B cell (primary cell): ENCODE measurements around the gene SPSB1. TPM values are rescaled to one million over a fixed set of nuclear protein-coding genes. Genes with fewer than 3 reads are reported as not detected.

Experiments
- ATAC-seq: fragments of 200-7000 bp; cut with Tn5 transposase; one replicate; pipeline ENCODE4 v1.10.0; 2021; ENCODE audit warnings: low read depth, mild to moderate bottlenecking, moderate number of reproducible peaks, moderate library complexity
- CTCF ChIA-PET: fragments of 350-600 bp; sonication (Branson Sonifier 250); formaldehyde crosslinking; loops from one replicate; lab custom pipeline; 2021; ENCODE audit warnings: antibody characterized with exemption, inconsistent platforms; lab: Charles Lee
- POLR2A ChIA-PET: fragments of 350-600 bp; sonication (Branson Sonifier 250); formaldehyde crosslinking; loops from one replicate; lab custom pipeline; 2021; ENCODE audit warnings: antibody characterized with exemption; lab: Charles Lee
- DNase-seq: peaks from one replicate; pipeline ENCODE4 v3.0.0; 2013
- H2AFZ ChIP-seq: 2 replicates; pipeline ENCODE4 v1.6.1; 2012; ENCODE audit warnings: mild to moderate bottlenecking, low read depth, low read length; ENCODE audit not compliant: insufficient read depth, poor library complexity, severe bottlenecking
- H3K27ac ChIP-seq, 2 donors: 1 replicate in 1 of 2; 2 replicates in 1 of 2; pipeline ENCODE4 v1.5.1; 2012 to 2013; ENCODE audit warnings: low read length in 2 of 2, mild to moderate bottlenecking in 2 of 2, moderate library complexity in 1 of 2
- H3K27me3 ChIP-seq, 4 experiments: fragments of 200-600 bp in 1 of 4; sonication (generic) in 1 of 4; replicated peaks in 1 of 4; 1 replicate in 2 of 4; 2 replicates in 2 of 4; pipeline versions ENCODE4 v1.6.1 to v1.7.0; 2013 to 2016; ENCODE audit warnings: low read length in 3 of 4, mild to moderate bottlenecking in 2 of 4, mixed read lengths in 1 of 4, moderate library complexity in 1 of 4; ENCODE audit not compliant: insufficient read depth in 4 of 4, control insufficient read depth in 3 of 4; ENCODE audit errors: control extremely low read depth in 1 of 4
- H3K36me3 ChIP-seq, 2 experiments: replicated peaks in 1 of 2; 1 replicate in 1 of 2; 2 replicates in 1 of 2; pipeline versions ENCODE4 v1.6.1 to v1.7.1; 2013; ENCODE audit warnings: low read length in 1 of 2; ENCODE audit not compliant: insufficient read depth in 2 of 2, control insufficient read depth in 1 of 2; ENCODE audit errors: control extremely low read depth in 1 of 2, extremely low read depth in 1 of 2
- H3K4me1 ChIP-seq, 2 donors: fragments of 200-600 bp in 1 of 2; sonication (generic) in 1 of 2; 1 replicate in 1 of 2; 2 replicates in 1 of 2; pipeline versions ENCODE4 v1.5.1 to v1.6.1; 2013 to 2017; ENCODE audit warnings: low read length in 2 of 2; ENCODE audit not compliant: control insufficient read depth in 2 of 2, insufficient read depth in 2 of 2
- H3K4me2 ChIP-seq: replicated peaks from 2 replicates; pipeline ENCODE3; 2012; ENCODE audit warnings: mild to moderate bottlenecking, low read depth, low read length; ENCODE audit not compliant: poor library complexity, severe bottlenecking
- H3K4me3 ChIP-seq, 5 experiments: fragments of 200-600 bp in 1 of 5; sonication (generic) in 1 of 5; 1 replicate in 3 of 5; 2 replicates in 2 of 5; pipeline versions ENCODE4 v1.5.1 to v1.7.0; 2011 to 2016; ENCODE audit warnings: low read length in 4 of 5, mild to moderate bottlenecking in 4 of 5, low read depth in 2 of 5, control low read depth in 1 of 5, moderate library complexity in 1 of 5; ENCODE audit not compliant: insufficient read depth in 1 of 5; ENCODE audit errors: control extremely low read depth in 1 of 5, extremely low read depth in 1 of 5
- H3K79me2 ChIP-seq: fragments of 200-600 bp; sonication (generic); one replicate; pipeline ENCODE4 v1.6.0; 2016; ENCODE audit warnings: low read length; ENCODE audit not compliant: control insufficient read depth, insufficient read depth
- H3K9ac ChIP-seq: fragments of 200-600 bp; sonication (generic); 2 replicates; pipeline ENCODE4 v1.6.1; 2017; ENCODE audit warnings: mild to moderate bottlenecking, low read length, moderate library complexity
- H3K9me3 ChIP-seq, 3 donors: one replicate each; pipeline versions ENCODE4 v1.6.1 to v1.7.1; 2013; ENCODE audit warnings: low read length in 2 of 3; ENCODE audit not compliant: control insufficient read depth in 2 of 3, insufficient read depth in 1 of 3; ENCODE audit errors: control extremely low read depth in 1 of 3
- H4K20me1 ChIP-seq: 2 replicates; pipeline ENCODE4 v1.6.0; 2012; ENCODE audit warnings: mild to moderate bottlenecking, low read length; ENCODE audit not compliant: insufficient read depth, control insufficient read depth, poor library complexity, severe bottlenecking
- H3K27ac Mint-ChIP-seq: one replicate; pipeline ENCODE4 v1.8.0; 2021; ENCODE audit warnings: mixed read lengths
- H3K27me3 Mint-ChIP-seq: one replicate; pipeline ENCODE4 v1.8.0; 2021; ENCODE audit warnings: mixed read lengths
- H3K4me1 Mint-ChIP-seq: one replicate; pipeline ENCODE4 v1.8.0; 2021; ENCODE audit warnings: mixed read lengths
- H3K4me3 Mint-ChIP-seq: one replicate; pipeline ENCODE4 v1.8.0; 2021; ENCODE audit warnings: mixed read lengths
- H3K9me3 Mint-ChIP-seq: one replicate; pipeline ENCODE4 v1.8.0; 2022; ENCODE audit warnings: mixed read lengths; ENCODE audit not compliant: insufficient read depth
- CTCF ChIP-seq: fragments of 200-600 bp; IDR thresholded peaks from one replicate; pipeline ENCODE4 v1.8.0; 2022; ENCODE audit warnings: antibody characterized with exemption, mild to moderate bottlenecking
- EZH2 ChIP-seq: IDR thresholded peaks from 2 replicates; pipeline ENCODE4 v1.6.1; 2012; ENCODE audit warnings: borderline replicate concordance, low read depth, mild to moderate bottlenecking, moderate library complexity, low read length; ENCODE audit not compliant: insufficient read depth, poor library complexity, severe bottlenecking
- WGBS: methylation state at CpG from one replicate; pipeline ENCODE4 v1.1.5; 2013; ENCODE audit warnings: missing lambda C conversion rate; ENCODE audit not compliant: insufficient coverage; 5-methylcytosine and 5-hydroxymethylcytosine counted together
- intact Hi-C: fragments of 100-400 bp; cut with micrococcal nuclease; formaldehyde crosslinking; loops from one replicate; pipeline ENCODE4 v1.10.0; 2022
- polyA plus RNA-seq: library from polyadenylated mRNA; depleted of rRNA; stranded (reverse); fragments of >200 nt; gene quantifications from 2 replicates; pipeline ENCODE4 v1.2.3, GENCODE V29; 2012
- total RNA-seq, 2 donors: library from RNA; stranded (reverse); fragments of 120-200 nt in 1 of 2; gene quantifications; 1 replicate in 1 of 2; 2 replicates in 1 of 2; pipeline versions ENCODE4 v1.2.3 to v1.2.4, GENCODE V29; 2013 to 2022

Gene SPSB1
- total and polyA plus RNA-seq, 2 donors (not counting 1 experiment from before 2014, with no cell fraction given), result 1.7 to 9.4 TPM

DNA sequence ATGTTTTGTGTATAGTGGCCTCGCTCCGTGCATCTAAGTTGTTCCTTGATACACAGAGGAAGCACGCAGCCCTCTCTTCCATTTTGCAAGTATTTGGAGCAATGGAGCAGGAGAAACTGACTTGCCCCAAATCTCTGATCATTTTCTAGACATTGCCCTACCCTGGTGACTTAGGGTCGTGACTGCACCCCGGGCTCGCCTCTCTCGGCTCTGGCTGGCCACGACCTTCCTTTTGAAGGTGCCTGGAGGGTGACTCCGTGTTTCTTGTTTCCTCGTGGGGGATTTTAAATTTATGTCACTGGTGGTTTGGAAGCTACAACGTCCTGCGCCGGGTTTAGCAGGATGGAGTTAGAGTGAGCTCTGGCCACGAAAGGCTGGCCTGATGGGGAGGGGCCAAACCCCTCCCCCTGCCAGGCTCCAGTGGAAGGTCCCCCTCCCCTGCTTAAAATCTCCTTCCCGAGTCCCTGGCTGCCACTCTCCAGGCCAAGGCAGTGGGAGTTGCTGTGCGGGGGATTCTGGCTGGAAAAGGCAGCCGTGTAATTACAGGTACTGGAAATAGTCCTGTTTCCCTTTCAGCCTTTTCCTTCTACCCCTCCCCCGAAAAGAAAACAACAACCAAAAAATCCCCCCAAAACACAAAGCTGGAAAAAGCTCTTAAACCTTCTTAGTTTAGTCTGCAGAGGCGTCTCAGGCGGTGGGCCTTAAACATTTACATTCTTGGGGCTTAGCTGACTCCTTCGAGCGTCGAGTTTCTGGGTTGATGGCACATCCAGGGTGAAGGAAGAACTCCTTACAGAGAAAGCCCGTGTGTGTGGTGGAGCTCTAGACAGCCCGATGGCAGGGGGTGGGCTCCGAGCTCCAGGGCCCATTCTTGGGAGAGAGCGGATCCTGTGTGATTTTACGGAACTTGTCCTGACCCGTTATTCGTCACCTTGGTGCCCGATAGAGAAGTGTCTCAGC, 28.1 kb downstream of the SPSB1 start:
- Histone ChIP-seq H3K9me3 (no peaks in the 10 kb centered on the region), H2AFZ (no peak overlapping the region), H3K4me1 (peaks cover 0 to 26% of the 10 kb centered on the region in 2 donors), H3K36me3 (no peaks in the 10 kb centered on the region), H4K20me1 (no peaks in the 10 kb centered on the region), H3K79me2 (peaks cover 80% of the 10 kb centered on the region), H3K4me2 (no peak overlapping the region), H3K4me3 (no peak overlapping the region), H3K27ac (no peak overlapping the region), H3K27me3 (no peaks in the 10 kb centered on the region), H3K9ac (no peak overlapping the region)
- ATAC-seq (no peak), DNase-seq (no peak)
- H3K4me3 Mint-ChIP-seq, result no peak overlapping the region
- H3K9me3 Mint-ChIP-seq, result no peaks in the 10 kb centered on the region
- TF ChIP-seq CTCF (no peak), EZH2 (no peak)
- H3K27me3 Mint-ChIP-seq, result no peaks in the 10 kb centered on the region
- WGBS, result 78% methylated on average over 22 of the region's 31 CpGs
- H3K27ac Mint-ChIP-seq, result no peak overlapping the region
- H3K4me1 Mint-ChIP-seq, result peaks cover 34% of the 10 kb centered on the region
- ChIA-PET CTCF (interaction anchor here (0.6 to 1.4 kb wide), 3 partner anchors 32 to 1216 kb away, joined by 3 to 6 read pairs (median 4); no protein-coding TSS in a partner anchor), POLR2A (no interaction called here)
- intact Hi-C loops, result no loop called here

DNA sequence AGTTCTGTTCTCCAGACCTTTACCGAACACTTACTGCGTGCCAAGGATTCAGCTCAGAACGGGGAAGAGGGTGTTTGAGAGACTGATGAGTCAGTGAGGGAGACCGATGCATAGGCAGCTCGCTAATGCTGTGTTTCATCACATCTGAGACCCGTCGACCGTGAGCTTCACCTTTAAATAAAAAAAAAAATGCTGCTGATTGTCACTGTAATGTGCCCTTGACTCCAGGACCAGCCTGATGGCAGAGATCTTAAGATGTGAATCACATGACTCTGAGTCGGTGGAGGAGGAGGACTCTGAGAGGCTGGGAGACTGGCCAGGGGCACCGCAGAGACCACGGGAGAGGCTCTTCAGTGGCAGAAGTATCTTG, 28.8 kb downstream of the SPSB1 start:
- POLR2A ChIA-PET, result no interaction called here
- CTCF ChIA-PET, result interaction anchor here (0.6 to 1.4 kb wide), 4 partner anchors 32 to 1216 kb away, joined by 3 to 6 read pairs (median 4); no protein-coding TSS in a partner anchor

More for the DNA sequence above, 28.8 kb downstream of the SPSB1 start:
- Mint-ChIP-seq H3K27ac (no peak overlapping the region), H3K4me3 (no peak overlapping the region), H3K27me3 (no peaks in the 10 kb centered on the region), H3K9me3 (no peaks in the 10 kb centered on the region), H3K4me1 (peaks cover 34% of the 10 kb centered on the region)
- peaks cover 78% of the 10 kb centered on the region for H3K79me2 ChIP-seq
- no peak overlapping the region for H3K27ac ChIP-seq
- DNase-seq, result no peak
- H3K4me3 ChIP-seq, result no peak overlapping the region
- H3K36me3 ChIP-seq, result no peaks in the 10 kb centered on the region
- intact Hi-C loops, result no loop called here
- no peaks in the 10 kb centered on the region for H3K9me3 ChIP-seq
- H2AFZ ChIP-seq, result no peak overlapping the region
- H3K4me2 ChIP-seq, result no peak overlapping the region
- no peaks in the 10 kb centered on the region for H4K20me1 ChIP-seq
- 92% methylated on average over 11 of the region's 11 CpGs for WGBS
- H3K27me3 ChIP-seq, result no peaks in the 10 kb centered on the region
- H3K4me1 ChIP-seq, result peaks cover 0 to 26% of the 10 kb centered on the region in 2 donors
- no peak for TF ChIP-seq EZH2
- TF ChIP-seq CTCF, result no peak
- no peak overlapping the region for H3K9ac ChIP-seq
- no peak for ATAC-seq
